D721Med (cell line): ENCODE measurements around the gene SLC66A2.

ENCODE experiments used
- DNase-seq: peaks from one replicate; pipeline ENCODE4 v3.0.0; 2011; ENCODE audit warnings: low spot score; ENCODE audit not compliant: insufficient read length
- FAIRE-seq: peaks from 2 replicates; lab custom pipeline; 2011; peaks lifted over from hg19 to GRCh38; lab: Jason Lieb, UNC
- TF ChIP-seq, protein P1 (sequence below): IDR thresholded peaks from 2 replicates; pipeline ENCODE4 v1.5.1; 2012; ENCODE audit warnings: mild to moderate bottlenecking, control low read depth; ENCODE audit not compliant: insufficient read depth; ENCODE audit errors: missing control alignments

Gene SLC66A2

DNA sequence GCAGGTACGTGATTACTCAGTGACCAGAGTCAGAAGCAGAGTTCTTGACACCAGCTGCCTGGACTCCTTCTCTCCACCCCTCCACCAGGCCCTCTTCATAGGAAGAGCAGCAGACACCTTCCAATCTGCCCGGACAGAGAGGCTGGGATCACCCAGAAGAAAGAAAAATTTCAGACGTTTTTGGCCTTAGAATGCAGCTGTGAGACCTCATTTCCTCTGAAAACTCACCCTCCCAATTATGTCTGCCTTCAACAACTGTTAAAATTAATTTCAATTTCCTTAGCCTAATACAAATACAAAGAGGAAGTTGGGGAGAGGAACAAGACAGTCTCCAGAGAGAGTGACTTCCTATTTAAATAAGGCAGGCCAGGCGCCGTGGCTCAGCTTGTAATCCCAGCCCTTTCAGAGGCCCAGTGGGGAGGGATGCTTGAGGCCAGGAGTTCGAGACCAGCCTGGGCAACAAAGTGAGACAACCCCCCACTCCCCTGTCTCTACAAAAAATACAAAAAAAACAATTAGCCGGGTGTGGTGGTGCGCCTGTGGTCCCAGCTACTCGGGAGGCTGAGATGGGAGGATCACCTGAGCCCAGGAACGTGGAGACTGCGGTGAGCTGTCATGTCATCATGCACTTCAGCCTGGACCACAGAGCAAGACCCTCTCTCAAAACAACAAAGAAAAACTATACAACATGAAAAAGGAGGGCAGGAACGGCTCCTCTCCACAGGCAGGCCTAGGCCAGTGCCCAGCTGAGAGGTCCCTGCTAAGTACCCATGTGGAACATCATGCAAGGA, 1.6 kb downstream of the SLC66A2 start:
- TF ChIP-seq, protein P1, sequence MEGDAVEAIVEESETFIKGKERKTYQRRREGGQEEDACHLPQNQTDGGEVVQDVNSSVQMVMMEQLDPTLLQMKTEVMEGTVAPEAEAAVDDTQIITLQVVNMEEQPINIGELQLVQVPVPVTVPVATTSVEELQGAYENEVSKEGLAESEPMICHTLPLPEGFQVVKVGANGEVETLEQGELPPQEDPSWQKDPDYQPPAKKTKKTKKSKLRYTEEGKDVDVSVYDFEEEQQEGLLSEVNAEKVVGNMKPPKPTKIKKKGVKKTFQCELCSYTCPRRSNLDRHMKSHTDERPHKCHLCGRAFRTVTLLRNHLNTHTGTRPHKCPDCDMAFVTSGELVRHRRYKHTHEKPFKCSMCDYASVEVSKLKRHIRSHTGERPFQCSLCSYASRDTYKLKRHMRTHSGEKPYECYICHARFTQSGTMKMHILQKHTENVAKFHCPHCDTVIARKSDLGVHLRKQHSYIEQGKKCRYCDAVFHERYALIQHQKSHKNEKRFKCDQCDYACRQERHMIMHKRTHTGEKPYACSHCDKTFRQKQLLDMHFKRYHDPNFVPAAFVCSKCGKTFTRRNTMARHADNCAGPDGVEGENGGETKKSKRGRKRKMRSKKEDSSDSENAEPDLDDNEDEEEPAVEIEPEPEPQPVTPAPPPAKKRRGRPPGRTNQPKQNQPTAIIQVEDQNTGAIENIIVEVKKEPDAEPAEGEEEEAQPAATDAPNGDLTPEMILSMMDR: no peak
- FAIRE-seq (peak; percentile 91), DNase-seq (no peak)

DNA sequence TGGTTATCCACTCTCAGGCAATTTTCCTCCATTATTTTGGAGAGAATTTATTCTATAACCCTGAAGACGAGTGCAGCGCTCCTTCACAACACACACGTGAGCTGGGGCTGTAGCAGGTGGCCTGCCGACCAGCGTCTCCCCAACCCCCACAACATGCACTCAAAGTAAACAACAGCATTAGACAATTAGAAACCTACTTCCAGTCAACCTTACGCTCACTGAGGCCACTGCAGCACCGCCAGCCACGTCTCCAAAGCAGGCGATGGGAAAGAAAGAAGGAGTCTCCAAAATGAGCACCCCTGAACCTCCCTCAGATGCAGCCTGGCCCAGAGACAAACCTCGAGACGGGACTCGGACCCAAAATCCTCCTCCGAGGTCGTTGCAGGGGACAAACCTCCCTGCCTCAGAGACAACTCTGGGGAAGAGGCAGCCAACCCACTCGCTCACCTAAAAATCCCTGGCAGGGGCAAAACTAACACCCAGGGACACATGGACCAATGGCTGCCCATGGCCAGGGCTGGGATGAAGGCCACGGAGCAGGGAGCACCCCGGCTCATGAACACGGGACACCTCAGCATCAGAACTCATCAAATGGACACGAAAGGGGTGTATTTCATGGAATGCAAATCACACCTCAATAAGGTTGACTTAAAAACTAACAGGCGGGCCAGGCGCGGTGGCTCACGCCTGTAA, 2.6 kb downstream of the SLC66A2 start:
- peak; percentile 88 for FAIRE-seq
- TF ChIP-seq, protein P1: no peak
- DNase-seq: no peak

DNA sequence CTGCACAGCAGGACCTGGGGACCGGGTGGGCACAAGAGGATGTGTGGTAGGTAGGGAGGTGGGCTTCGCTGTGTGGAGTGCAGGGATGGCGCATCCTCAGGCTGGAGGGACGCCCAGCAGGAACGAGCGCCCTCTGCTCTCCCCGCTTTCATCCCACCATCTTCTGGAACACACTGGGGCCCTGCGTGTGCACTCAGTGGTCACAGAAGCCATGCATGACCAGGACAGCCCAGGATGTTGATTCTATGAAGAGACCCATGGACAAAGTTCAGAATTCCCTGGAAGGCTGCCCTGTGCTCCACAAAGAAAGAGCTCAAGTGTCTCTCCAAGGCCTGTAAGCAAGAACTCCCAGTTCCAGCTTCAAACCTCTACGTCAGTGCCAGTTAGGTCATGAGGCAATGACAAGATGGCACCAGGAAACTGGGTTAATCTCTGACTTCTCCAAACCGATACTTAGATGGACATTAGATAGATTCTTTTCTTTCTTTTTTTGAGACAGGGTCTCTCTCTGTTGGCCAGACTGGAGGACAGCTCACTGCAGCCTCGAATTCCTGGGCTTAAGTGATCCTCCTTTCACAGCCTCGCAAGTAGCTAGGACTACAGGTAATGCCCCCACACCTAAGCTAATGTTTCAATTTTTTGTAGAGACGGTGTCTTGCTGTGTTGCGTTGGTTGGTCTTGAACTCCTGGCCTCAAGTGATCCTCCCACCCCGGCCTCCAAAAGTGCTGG, 3.4 kb downstream of the SLC66A2 start:
- TF ChIP-seq, protein P1: no peak
- DNase-seq: no peak
- FAIRE-seq: peak; percentile 82

DNA sequence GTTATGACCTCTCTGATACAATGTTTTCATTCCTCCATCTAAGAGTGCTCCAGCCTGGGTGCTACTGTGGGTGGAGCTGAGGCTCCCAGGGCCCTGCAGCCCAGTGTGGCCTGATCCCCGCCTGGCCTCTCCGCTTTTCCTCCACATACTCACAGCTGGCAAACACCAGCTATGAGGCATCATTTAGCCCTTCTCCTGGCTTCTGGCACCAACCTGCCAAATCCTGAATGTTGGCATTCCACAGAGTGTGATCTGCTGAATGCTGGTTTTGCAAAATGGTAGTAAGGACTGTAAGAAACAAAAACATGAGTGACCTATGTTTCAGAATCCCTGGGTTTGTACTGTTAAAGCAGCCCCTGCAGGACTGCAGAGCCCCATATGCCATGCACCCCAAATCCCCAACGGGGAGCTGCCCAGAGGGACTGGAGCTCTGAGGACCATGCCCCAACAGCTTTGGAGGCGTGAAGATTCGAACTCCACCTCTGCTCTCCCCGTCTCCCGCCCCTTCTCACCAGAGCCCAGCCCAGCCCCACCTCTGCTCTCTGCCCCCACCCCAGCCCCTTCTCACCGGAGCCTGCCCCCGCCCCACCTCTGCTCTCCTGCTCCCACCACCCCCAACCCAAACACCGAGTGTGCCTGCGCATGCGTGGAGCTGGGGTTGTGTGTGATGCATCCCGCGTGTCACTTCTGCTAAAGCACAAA, 4.2 kb downstream of the SLC66A2 start:
- TF ChIP-seq, protein P1: no peak
- DNase-seq (no peak), FAIRE-seq (peak; percentile 84)

DNA sequence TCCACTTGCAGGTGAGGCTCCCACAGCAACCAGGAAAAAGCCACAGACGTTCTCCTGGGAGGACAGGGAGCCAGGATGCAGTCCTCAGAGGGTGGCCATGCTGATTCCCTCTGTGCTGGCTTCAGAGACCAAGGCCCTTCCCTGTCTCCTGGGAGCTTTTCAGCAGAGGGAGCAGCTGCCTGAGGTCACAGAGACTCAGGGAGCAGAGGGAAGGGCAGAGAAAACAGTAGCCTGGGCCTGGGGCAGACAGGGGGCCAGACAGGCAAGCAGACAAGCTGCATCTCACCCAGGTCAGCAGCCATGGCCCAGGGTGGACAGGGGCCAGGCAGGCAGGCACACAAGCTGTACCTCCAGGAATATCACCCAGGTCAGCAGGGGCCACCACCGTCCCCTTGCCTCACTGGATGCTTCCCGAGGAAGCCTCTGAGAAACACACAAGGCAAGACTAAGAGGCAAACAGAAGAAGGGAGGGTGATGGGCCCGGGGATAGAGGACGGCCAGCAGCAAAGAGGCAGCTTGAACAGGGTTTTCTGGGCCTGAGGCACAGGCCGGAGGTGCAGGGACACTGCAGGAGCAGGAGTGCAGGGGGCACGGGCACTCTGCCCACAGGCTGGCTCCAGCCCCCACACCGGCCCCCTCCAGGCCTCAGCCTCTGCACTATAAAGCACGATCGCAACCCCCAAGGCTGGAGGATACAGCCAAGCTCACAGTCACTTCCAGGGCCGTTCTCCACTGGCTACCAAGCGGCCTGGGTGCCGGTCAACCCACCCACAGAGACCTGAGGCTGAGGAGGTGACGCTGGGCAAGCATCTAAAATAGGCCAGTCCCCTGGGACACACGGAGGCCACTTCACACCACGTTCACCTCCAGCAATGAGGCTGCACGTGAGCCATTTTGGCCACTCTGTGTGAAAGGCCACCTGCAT, 6.1 kb downstream of the SLC66A2 start:
- no peak for DNase-seq
- peak; percentile 60 for FAIRE-seq
- TF ChIP-seq, protein P1: no peak

DNA sequence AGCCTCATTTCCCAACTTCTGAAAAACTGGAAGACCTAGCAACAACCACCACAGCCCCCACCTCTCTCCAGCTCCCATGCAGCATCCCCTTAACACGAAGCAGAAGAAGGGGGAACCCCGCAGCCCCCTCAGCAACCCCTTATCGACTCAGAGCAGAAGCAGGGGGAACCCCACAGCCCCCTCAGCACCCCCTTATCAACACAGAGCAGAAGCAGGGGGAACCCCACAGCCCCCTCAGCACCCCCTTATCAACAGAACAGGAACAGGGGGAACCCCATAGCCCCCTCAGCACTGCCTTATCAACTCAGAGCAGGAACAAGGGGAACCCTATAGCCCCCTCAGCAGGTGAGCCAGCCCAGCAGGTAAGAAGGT, 6.7 kb downstream of the SLC66A2 start:
- DNase-seq (no peak), FAIRE-seq (no peak)
- TF ChIP-seq, protein P1: no peak
